Measurements from ENCODE around the gene PLAC9. TPM values are rescaled to one million over a fixed set of nuclear protein-coding genes. Genes with fewer than 3 reads are reported as not detected.

The PLAC9 gene
- total RNA-seq, 1 donor from 2014 or later, result 1.5 TPM

DNA sequence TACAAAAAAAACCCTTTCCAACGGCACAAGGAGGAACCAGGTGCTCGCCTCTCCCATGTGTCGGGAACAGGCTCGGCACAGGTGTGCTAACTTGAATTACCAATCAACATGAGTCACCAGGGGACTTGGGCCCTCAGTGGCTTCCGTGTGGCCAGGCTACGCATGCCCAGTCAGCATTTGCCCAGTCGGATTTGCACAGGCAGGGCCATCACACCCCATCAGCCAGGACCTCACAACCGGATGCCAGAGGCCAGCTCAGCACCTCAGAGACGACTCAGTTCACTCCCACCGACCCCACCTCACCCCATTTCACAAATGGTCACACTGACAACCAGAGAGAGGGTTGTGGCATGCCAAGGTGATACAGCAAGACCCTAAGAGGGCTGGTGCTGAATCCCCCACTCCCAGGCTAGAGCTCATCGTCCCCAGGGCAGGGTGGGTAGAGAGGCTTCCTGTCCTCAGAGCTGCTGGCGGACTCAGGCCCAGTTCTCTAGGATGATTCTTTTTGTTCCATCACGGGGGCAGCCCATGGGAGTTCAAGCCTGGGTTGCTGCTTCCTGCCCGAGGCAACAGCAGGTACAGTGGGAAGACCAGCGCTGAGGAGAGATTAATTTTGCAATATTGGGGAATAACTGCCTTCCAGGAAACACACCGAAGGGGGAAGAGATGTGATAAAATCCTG, 59.2 kb downstream of the PLAC9 start:
- FAIRE-seq, result no peak
- Mint-ChIP-seq H3K36me3 (ENCODE audit: low read depth, unreplicated experiment) (peaks cover 14% of the 10 kb centered on the region), H3K27ac (ENCODE audit: unreplicated experiment) (no peak overlapping the region), H3K9me3 (ENCODE audit: unreplicated experiment) (peaks cover 4% of the 10 kb centered on the region), H3K4me1 (ENCODE audit: low read depth, unreplicated experiment) (peaks cover 22% of the 10 kb centered on the region), H3K27me3 (ENCODE audit: low read depth, unreplicated experiment) (no peaks in the 10 kb centered on the region), H3K4me3 (ENCODE audit: unreplicated experiment) (no peak overlapping the region)
- no peaks in the 10 kb centered on the region for H3K27me3 ChIP-seq (ENCODE audit: insufficient read depth, low read length)
- peaks cover 81% of the 10 kb centered on the region for H4K20me1 ChIP-seq (ENCODE audit: insufficient read depth, low read length)
- no peak overlapping the region for H2AFZ ChIP-seq (ENCODE audit: low read depth, low read length)
- H3K4me1 ChIP-seq (ENCODE audit: insufficient read depth, low read length), result peaks cover 9% of the 10 kb centered on the region
- no peak overlapping the region for H3K4me3 ChIP-seq (ENCODE audit: insufficient read depth, low read depth, low read length)
- H3K79me2 ChIP-seq (ENCODE audit: insufficient read depth, low read length), result peaks cover 94% of the 10 kb centered on the region
- H3K27ac ChIP-seq (ENCODE audit: low read depth, low read length), result no peak overlapping the region
- no peak for DNase-seq (ENCODE audit: low read depth)
- no peaks in the 10 kb centered on the region for H3K9me3 ChIP-seq (ENCODE audit: insufficient read depth, low read depth, low read length)
- no peak overlapping the region for H3K4me2 ChIP-seq (ENCODE audit: low read length)
- H3K36me3 ChIP-seq (ENCODE audit: insufficient read depth, low read length), result peaks cover 3% of the 10 kb centered on the region
- no peak overlapping the region for H3K9ac ChIP-seq (ENCODE audit: low read length)
- TF ChIP-seq, protein P1, sequence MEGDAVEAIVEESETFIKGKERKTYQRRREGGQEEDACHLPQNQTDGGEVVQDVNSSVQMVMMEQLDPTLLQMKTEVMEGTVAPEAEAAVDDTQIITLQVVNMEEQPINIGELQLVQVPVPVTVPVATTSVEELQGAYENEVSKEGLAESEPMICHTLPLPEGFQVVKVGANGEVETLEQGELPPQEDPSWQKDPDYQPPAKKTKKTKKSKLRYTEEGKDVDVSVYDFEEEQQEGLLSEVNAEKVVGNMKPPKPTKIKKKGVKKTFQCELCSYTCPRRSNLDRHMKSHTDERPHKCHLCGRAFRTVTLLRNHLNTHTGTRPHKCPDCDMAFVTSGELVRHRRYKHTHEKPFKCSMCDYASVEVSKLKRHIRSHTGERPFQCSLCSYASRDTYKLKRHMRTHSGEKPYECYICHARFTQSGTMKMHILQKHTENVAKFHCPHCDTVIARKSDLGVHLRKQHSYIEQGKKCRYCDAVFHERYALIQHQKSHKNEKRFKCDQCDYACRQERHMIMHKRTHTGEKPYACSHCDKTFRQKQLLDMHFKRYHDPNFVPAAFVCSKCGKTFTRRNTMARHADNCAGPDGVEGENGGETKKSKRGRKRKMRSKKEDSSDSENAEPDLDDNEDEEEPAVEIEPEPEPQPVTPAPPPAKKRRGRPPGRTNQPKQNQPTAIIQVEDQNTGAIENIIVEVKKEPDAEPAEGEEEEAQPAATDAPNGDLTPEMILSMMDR (IDR thresholded peaks at IDR 0.05; ENCODE audit: insufficient read depth, low read depth, low read length), result no peak
- no peak for TF ChIP-seq EZH2 (IDR thresholded peaks at IDR 0.05; ENCODE audit: insufficient read depth, low read length)

DNA sequence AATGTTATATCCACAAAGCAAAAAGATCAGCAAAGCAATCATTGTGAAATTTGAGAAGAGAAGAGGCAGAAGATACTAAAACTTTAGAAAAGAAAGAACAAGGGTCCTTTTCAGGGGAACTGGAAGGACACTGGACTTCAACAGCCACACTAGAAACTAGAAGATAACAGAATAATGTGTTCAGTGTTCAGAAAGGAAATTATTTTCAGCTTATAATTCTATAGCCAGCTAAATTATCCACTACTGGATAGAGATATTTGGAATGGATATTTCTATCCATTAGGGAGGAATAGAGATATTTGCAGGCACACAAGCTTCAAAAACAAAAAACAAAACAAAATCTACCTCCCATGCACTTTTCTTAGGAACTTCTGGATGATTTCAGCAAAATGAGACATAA, 60.0 kb downstream of the PLAC9 start:
- Histone ChIP-seq H3K4me1 (ENCODE audit: insufficient read depth, low read length) (peaks cover 17% of the 10 kb centered on the region), H4K20me1 (ENCODE audit: insufficient read depth, low read length) (peaks cover 81% of the 10 kb centered on the region), H3K79me2 (ENCODE audit: insufficient read depth, low read length) (peaks cover 94% of the 10 kb centered on the region), H2AFZ (ENCODE audit: low read depth, low read length) (no peak overlapping the region), H3K4me3 (ENCODE audit: insufficient read depth, low read depth, low read length) (no peak overlapping the region), H3K27me3 (ENCODE audit: insufficient read depth, low read length) (no peaks in the 10 kb centered on the region), H3K4me2 (ENCODE audit: low read length) (no peak overlapping the region), H3K9ac (ENCODE audit: low read length) (no peak overlapping the region), H3K36me3 (ENCODE audit: insufficient read depth, low read length) (peaks cover 3% of the 10 kb centered on the region), H3K9me3 (ENCODE audit: insufficient read depth, low read depth, low read length) (no peaks in the 10 kb centered on the region), H3K27ac (ENCODE audit: low read depth, low read length) (no peak overlapping the region)
- Mint-ChIP-seq H3K36me3 (ENCODE audit: low read depth, unreplicated experiment) (peaks cover 10% of the 10 kb centered on the region), H3K4me3 (ENCODE audit: unreplicated experiment) (no peak overlapping the region), H3K27ac (ENCODE audit: unreplicated experiment) (no peak overlapping the region), H3K27me3 (ENCODE audit: low read depth, unreplicated experiment) (no peaks in the 10 kb centered on the region), H3K9me3 (ENCODE audit: unreplicated experiment) (peaks cover 4% of the 10 kb centered on the region), H3K4me1 (ENCODE audit: low read depth, unreplicated experiment) (peaks cover 25% of the 10 kb centered on the region)
- FAIRE-seq (no peak), DNase-seq (ENCODE audit: low read depth) (no peak)
- TF ChIP-seq, protein P1 (IDR thresholded peaks at IDR 0.05; ENCODE audit: insufficient read depth, low read depth, low read length), result no peak

DNA sequence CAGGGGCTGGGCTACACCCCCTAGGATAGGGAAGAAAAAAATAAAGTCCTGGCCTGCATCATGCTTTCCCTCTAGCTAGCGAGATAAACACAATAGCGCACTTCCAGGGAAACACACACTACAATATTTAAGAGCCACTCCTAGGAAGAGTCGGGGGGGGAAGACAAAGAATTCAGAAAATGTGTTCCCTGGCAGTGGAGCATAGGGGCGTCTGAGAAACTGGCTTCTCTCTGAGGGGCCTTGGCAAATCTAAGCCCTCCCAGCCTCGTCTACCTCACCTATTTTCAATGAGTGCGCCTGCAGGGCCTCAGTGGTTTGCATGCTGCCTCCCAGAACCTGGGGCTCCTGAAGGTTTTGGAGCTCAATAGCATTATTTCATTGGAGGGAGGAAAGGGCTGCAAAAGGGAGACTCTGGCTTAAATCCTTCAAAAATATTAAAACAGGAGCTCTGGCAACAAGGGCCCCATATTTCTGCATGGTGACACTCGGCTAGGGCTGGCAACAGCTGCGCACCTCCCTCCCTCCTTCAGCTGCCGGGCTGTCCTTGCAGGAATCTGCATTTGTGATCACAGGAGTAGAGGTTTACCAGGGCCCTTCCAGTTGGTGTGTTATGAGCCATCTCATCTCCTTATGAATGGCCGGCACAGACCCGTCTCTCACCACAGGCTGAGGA, 62.0 kb downstream of the PLAC9 start:
- H3K27me3 Mint-ChIP-seq (ENCODE audit: low read depth, unreplicated experiment), result no peaks in the 10 kb centered on the region
- H3K79me2 ChIP-seq (ENCODE audit: insufficient read depth, low read length), result peaks cover 94% of the 10 kb centered on the region
- peak overlapping the region; percentile 9 for H3K27ac ChIP-seq (ENCODE audit: low read depth, low read length)
- DNase-seq (ENCODE audit: low read depth) (no peak), FAIRE-seq (no peak)
- H3K36me3 ChIP-seq (ENCODE audit: insufficient read depth, low read length), result peaks cover 3% of the 10 kb centered on the region
- no peaks in the 10 kb centered on the region for H3K27me3 ChIP-seq (ENCODE audit: insufficient read depth, low read length)
- peaks cover 4% of the 10 kb centered on the region for H3K9me3 Mint-ChIP-seq (ENCODE audit: unreplicated experiment)
- H3K9me3 ChIP-seq (ENCODE audit: insufficient read depth, low read depth, low read length), result no peaks in the 10 kb centered on the region
- no peak overlapping the region for H3K4me3 ChIP-seq (ENCODE audit: insufficient read depth, low read depth, low read length)
- H3K4me3 Mint-ChIP-seq (ENCODE audit: unreplicated experiment), result no peak overlapping the region
- H3K36me3 Mint-ChIP-seq (ENCODE audit: low read depth, unreplicated experiment), result peaks cover 10% of the 10 kb centered on the region
- TF ChIP-seq, protein P1 (IDR thresholded peaks at IDR 0.05; ENCODE audit: insufficient read depth, low read depth, low read length), result no peak
- no peak for TF ChIP-seq EZH2 (IDR thresholded peaks at IDR 0.05; ENCODE audit: insufficient read depth, low read length)
- H3K4me2 ChIP-seq (ENCODE audit: low read length), result no peak overlapping the region
- peaks cover 78% of the 10 kb centered on the region for H4K20me1 ChIP-seq (ENCODE audit: insufficient read depth, low read length)
- H3K27ac Mint-ChIP-seq (ENCODE audit: unreplicated experiment), result peak overlapping the region; percentile 58
- no peak overlapping the region for H3K9ac ChIP-seq (ENCODE audit: low read length)
- H3K4me1 Mint-ChIP-seq (ENCODE audit: low read depth, unreplicated experiment), result peaks cover 25% of the 10 kb centered on the region
- no peak overlapping the region for H2AFZ ChIP-seq (ENCODE audit: low read depth, low read length)
- H3K4me1 ChIP-seq (ENCODE audit: insufficient read depth, low read length), result peaks cover 17% of the 10 kb centered on the region

Measured in astrocyte (in vitro differentiated cells and primary cell).